Activated CD8-positive, alpha-beta memory T cell treated with anti-CD3 and anti-CD28 coated beads for 36 hours (primary cell): ENCODE data around the gene ERO1A. TPM values are rescaled to one million over a fixed set of nuclear protein-coding genes. Genes with fewer than 3 reads are reported as not detected.
"Not testable (repeated sequence)": the region's sequence is repeated elsewhere in the genome, so short reads cannot be mapped to it uniquely, and the experiment has no call there.

Source experiments
- CTCF ChIA-PET: fragments of 350-600 bp; sonication (Branson Sonifier 250); formaldehyde crosslinking; loops from one replicate; lab custom pipeline; 2021; ENCODE audit warnings: antibody characterized with exemption; lab: Charles Lee
- POLR2A ChIA-PET: fragments of 350-600 bp; sonication (Branson Sonifier 250); formaldehyde crosslinking; loops from one replicate; lab custom pipeline; 2021; ENCODE audit warnings: antibody characterized with exemption; lab: Charles Lee
- total RNA-seq, 2 experiments: library from RNA; stranded (reverse); gene quantifications; one replicate each; pipeline ENCODE4 v1.2.3, GENCODE V29; 2021

ERO1A gene, protein sequence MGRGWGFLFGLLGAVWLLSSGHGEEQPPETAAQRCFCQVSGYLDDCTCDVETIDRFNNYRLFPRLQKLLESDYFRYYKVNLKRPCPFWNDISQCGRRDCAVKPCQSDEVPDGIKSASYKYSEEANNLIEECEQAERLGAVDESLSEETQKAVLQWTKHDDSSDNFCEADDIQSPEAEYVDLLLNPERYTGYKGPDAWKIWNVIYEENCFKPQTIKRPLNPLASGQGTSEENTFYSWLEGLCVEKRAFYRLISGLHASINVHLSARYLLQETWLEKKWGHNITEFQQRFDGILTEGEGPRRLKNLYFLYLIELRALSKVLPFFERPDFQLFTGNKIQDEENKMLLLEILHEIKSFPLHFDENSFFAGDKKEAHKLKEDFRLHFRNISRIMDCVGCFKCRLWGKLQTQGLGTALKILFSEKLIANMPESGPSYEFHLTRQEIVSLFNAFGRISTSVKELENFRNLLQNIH
- 100 to 1,000 TPM; 130 TPM for total RNA-seq

DNA sequence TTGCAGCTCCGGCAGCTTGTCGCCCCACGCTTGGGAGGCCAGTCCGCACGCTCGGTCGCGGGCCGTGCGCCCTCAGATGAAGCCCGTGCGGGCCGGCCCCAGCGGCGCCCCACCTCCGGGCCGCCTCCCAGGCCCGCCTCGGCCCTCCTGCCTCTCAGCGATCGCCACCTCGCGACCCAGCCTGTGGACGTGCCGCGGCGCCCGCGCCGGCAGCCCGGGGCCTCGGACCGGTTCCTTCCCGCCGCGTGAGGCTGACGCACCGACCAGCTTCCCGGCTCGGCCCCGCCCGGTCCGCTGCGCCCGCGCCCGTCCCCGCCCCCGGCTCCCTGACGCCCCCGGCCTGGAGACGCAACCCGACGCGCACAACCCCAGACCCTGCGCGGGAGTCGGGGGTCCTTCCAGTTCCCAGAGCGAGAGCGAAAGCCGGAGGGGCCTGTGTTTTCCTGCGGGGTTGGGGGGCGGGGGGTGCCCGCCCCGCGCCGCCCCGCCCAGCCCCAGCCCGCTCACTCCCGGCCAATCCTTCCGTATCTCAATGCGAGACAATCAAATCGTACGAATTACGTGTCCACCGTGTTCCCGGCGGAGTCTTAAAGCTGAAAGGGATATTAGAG is at the start of gene ERO1A:
Gene ERO1A, minus strand, starts transcription at position 78 of the 611 bp plus-strand sequence. Its CDS starts 77 bp downstream, at position 1.
- ChIA-PET CTCF (no interaction called here), POLR2A (interaction anchor here (0.6 to 1.6 kb wide), 8 partner anchors 9 to 1790 kb away, joined by 3 to 9 read pairs (median 4); partner anchors contain the start of genes GPR137C, PSMC6, STYX and TXNDC16)

DNA sequence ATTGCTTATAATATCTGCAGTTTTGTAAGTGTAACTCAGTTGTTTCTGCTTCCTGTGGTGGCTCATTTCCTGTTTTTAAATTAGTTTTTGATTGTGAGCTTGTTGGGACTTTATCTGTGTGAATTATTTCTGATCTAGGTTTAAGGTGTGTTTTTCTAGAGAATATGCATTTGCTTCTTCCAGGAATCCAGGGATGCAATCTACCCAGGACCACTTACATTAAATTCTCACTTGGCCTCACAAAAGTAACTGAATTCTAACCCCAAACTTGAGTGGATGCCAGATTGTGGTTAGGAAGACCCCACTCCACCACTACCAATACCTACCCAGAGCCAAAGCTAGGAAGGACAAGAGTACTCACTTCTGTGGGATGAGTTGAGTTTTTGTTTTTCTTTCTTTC is 46.5 kb upstream of the ERO1A start:
- ChIA-PET POLR2A (interaction anchor here (0.7 to 0.9 kb wide), 2 partner anchors 13 to 37 kb away, joined by 3 to 4 read pairs; no protein-coding TSS in a partner anchor), CTCF (interaction anchor here (0.7 kb wide), 1 partner anchor 62 kb away, joined by 3 read pairs; no protein-coding TSS in a partner anchor)

DNA sequence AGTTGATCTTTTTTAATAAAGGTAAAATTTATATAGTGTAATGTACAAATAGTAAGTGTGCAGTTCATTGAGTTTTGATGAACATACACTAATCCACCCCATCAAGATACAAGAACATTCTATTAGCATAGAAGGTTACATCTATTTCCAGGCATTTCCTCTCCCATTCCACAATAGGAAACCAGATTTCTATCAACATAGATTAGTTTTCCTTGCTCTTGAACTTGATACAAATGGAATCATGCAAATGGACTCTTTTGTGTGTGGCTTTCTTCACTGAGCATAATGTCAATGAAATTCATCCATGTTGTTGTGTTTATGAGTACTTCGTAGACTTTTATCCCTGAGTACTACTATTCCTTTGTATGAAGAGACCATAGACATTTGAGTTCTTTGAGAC is 45.4 kb upstream of the ERO1A start:
- POLR2A ChIA-PET: no interaction called here
- CTCF ChIA-PET: no interaction called here

DNA sequence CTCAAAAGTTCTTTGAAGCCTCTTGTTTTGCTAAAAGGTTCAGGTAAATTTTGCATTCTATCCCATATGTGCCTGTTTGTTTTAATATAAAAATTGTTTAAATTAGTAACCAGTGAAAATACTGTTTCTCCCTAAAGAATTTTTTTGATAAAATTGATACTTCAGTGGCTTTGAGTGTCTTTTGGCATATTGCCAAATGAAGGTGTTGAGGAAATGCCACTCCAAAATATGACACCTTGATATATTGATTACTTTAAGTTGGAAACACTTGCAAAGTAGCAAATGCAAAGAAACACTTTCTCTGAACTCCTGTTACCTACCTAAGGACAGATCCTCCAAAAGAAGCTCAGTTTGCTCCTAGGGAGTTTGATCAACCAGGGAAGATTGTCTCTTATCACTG is 43.1 kb upstream of the ERO1A start:
- CTCF ChIA-PET: no interaction called here
- POLR2A ChIA-PET: no interaction called here

DNA sequence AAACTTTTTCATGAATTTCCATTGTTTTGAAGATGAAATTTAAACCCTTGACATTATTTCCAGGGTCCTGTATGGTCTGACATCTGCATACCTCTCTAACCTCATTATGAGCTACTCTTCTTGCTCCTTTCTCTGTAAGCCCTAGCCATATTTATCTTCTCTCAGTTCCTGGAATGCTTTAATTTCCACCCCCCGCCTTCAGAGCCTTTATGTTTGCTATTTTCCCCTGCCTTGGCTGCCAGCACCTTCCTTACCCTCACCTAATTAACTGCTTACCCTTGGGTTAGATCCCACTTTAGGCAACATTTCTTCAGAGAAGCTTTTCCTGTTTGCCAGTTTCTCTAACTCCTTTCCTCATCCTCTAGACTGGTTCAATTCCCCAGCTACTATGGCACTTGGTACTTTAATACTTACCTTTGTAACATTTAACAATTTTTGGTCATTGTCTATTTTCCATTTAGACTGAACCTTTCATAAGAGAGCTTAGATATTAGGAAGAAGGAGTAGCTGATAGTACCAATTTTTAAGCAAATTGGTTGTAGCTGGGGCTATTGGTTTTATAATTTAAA is 40.6 kb upstream of the ERO1A start:
- POLR2A ChIA-PET: interaction anchor here (1.0 kb wide), 1 partner anchor 19 kb away, joined by 3 read pairs; no protein-coding TSS in a partner anchor
- CTCF ChIA-PET: interaction anchor here (0.7 kb wide), 1 partner anchor 48 kb away, joined by 3 read pairs; no protein-coding TSS in a partner anchor

DNA sequence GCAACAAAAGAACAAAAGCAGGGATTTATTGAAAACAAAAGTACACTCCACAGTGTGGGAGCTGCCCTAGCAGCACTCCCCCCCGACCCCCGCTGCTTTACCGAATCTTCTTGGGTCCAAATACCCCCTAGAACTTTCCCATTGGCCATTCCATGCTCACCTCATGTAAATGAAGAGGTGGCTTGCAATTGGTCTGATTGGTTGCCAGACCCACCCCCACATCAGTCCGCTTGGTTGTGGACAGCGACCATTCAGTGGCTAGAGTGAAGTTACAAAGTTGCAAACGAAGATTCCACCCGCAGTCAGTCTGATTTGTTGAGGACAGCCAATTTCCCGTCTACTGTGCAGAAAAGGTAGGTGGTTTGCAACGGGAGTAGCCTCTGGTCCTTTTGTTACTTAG is 38.5 kb upstream of the ERO1A start:
- ChIA-PET POLR2A (no interaction called here), CTCF (no interaction called here)

DNA sequence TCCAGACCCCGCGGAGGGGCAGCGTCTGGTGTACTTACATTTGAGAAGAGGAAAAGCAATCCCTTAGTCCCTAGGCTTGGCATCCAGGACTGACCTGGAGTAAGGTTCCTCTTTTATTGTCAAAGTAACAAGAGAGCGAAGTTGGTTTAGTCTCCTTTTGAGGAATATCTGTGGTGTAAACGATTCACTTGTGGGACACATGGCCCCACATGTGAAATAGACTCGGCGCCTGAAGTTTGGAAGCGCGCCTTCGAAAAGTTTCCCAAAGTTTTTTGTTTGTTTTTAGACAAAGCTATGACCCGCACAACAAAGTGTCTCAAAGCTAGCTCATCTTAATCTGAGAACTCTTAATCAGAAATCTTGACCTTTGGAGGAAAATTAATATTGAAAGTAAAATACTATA is 35.4 kb upstream of the ERO1A start:
- POLR2A ChIA-PET: interaction anchor here (0.6 kb wide), 1 partner anchor 60 kb away, joined by 3 read pairs; no protein-coding TSS in a partner anchor
- CTCF ChIA-PET: interaction anchor here (0.6 to 0.7 kb wide), 2 partner anchors 12 to 92 kb away, joined by 3 read pairs; no protein-coding TSS in a partner anchor

DNA sequence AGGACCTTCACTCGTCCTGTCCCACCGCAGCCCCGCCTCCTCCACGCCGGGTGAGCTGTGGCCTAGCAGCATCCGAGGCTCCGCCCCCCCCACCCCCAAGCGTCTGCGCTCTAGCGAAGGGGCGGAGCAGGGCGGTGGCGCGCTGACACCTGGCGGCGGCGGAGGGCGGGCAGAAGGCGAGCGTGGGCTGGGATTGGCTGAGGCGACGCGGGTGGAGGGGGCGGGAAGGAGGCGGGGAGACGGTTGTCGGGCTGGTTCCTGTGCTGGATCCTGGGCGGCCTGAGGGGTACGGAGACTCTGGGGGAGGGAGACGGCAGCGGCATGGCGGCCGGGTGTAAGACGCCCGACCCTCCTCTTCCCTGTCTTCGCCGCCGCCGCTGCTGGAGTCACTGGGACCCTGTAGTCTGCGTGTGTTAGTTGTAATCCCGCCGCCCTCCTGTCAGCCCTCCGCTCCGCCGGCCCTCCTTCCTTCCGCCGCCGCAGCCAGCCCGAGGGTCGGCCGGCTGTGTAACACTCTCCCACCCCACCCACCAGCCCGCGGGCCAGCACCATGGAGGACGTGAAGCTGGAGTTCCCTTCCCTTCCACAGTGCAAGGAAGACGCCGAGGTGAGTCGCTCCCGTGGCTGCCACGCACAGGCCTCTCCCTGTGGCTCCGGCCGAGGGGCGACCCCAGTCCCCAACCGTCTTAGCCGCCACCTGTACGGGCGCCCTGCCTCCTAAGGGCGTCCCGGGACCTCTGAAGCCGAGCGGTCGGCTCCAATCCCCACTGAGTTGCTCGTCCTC is 34.8 kb upstream of the ERO1A start, which contains the start of gene STYX:
Gene STYX, plus strand, starts transcription at position 242 of the 784 bp plus-strand sequence. Its CDS starts 309 bp downstream, at position 551.
- CTCF ChIA-PET: interaction anchor here (0.5 kb wide), 1 partner anchor 576 kb away, joined by 3 read pairs; no protein-coding TSS in a partner anchor
- POLR2A ChIA-PET: interaction anchor here (0.6 to 1.7 kb wide), 4 partner anchors 9 to 61 kb away, joined by 3 to 9 read pairs (median 4); partner anchors contain the start of genes ERO1A and PSMC6

DNA sequence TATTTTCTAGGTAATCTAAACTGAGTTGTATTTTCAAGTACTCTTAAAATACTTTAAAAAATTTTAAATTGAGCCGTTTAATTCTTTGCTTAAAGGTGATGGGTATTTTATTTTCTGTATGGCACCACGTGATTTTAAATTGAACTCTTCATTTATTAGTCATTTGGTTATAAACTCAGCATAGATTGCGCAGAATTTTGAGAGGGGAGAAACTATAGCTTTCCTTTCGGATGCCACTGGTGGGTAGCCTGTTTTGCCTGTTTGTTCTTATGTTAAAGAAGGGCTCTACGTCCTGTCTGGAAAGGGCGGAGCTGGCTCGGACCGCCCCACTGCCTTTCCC is 34.2 kb upstream of the ERO1A start:
- CTCF ChIA-PET: interaction anchor here (0.5 kb wide), 1 partner anchor 576 kb away, joined by 3 read pairs; no protein-coding TSS in a partner anchor

DNA sequence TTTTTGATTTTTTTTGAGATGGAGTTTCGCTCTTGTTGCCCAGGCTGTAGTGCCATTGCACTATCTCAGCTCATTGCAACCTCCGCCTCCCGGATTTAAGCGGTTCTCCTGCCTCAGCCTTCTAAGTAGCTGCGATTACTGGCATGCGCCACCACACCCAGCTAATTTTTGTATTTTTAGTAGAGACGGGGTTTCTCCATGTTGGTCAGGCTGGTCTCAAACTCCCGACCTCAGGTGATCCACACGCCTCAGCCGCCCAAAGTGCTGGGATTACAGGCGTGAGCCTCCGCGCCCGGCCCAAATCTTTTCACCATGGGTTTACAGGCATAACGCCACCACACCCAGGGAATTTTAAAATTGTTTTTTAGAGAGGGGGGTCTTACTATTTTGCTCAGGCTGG is 33.7 kb upstream of the ERO1A start:
- CTCF ChIA-PET: not testable (repeated sequence)
- POLR2A ChIA-PET: interaction anchor here (0.5 to 1.7 kb wide), 4 partner anchors 9 to 67 kb away, joined by 3 to 9 read pairs (median 3); partner anchors contain the start of gene ERO1A

More for the DNA sequence above, 34.2 kb upstream of the ERO1A start:
- POLR2A ChIA-PET: interaction anchor here (0.6 to 1.7 kb wide), 3 partner anchors 9 to 34 kb away, joined by 3 to 9 read pairs (median 4); partner anchors contain the start of genes ERO1A and PSMC6

DNA sequence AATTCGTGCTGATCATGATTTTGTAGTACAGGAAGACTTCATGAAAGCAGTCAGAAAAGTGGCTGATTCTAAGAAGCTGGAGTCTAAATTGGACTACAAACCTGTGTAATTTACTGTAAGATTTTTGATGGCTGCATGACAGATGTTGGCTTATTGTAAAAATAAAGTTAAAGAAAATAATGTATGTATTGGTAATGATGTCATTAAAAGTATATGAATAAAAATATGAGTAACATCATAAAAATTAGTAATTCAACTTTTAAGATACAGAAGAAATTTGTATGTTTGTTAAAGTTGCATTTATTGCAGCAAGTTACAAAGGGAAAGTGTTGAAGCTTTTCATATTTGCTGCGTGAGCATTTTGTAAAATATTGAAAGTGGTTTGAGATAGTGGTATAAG is 32.2 kb upstream of the ERO1A start:
- POLR2A ChIA-PET: not testable (repeated sequence)
- CTCF ChIA-PET: interaction anchor here (0.7 to 1.7 kb wide), 3 partner anchors 12 to 357 kb away, joined by 3 to 5 read pairs (median 4); no protein-coding TSS in a partner anchor

DNA sequence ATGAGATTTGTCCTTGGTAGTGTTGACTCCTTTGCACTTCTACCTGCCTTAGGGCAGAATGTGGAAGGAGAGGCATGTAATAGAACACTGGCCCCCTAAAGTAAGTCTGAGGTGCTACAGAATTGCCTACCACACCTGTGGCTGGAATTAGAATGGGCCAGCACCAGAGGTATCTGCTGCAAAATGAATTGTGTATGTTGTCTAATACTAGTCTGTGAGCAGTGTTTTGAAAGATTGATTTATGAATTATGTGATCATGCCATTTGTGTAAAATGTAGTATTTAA is 28.9 kb upstream of the ERO1A start:
- POLR2A ChIA-PET: no interaction called here
- CTCF ChIA-PET: no interaction called here

DNA sequence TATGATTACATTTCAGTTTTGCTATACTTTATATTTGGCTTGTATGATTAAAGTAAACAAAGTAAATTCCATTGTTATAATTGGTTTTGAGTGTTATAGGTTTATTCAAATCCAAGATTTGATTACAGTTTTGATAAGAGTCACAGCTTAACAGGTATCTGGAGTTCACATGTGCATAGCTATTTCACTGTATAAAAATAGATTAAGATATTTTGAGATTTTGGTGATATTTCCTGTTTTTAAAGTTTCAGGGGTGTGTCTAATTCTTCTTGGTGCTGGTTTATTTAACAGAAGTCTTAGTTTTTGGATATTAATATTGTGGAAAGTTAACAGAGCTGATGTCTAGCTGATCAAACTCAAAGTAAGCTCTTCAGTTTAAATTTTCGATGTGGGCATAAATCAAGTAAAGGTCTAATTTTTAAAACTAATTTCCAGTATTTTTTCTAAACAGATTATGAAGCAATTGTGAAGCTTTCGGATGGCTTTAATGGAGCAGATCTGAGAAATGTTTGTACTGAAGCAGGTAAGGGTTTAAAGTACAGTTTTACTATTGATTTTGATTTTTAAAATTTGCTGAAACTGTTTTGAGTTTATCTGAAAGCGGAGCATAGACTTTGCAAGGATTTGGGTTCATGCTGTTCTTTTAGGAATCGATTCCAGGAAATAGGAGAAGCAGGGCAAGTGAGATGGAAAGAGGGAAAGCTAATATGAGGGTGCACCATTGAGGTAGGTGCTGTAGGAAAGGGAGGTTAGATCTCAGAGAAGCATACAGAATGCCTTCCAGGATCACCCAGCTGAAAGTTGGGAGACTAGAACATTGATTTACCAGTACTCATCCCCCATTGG is 28.4 kb upstream of the ERO1A start:
- POLR2A ChIA-PET: interaction anchor here (0.5 kb wide), 1 partner anchor 67 kb away, joined by 6 read pairs; no protein-coding TSS in a partner anchor

DNA sequence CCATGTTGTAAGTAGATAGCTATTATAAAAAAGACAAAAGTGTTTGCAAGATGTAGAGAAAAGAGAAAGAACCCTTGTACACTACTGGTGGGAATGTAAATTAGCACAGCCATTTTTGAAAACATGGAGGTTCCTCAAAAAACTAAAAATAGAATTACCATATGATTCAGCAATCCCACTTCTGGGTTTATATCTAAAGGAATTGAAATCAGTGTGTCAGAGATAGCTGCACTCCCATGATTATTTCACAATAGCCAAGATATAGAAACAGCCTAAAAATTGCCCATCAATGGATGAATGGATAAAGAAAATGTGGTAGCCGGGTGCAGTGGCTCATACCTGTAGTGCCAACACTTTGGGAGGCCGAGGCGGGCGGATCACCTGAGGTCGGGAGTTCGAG is 20.8 kb upstream of the ERO1A start:
- ChIA-PET CTCF (no interaction called here), POLR2A (no interaction called here)

More for the DNA sequence above, 28.4 kb upstream of the ERO1A start:
- CTCF ChIA-PET: no interaction called here

DNA sequence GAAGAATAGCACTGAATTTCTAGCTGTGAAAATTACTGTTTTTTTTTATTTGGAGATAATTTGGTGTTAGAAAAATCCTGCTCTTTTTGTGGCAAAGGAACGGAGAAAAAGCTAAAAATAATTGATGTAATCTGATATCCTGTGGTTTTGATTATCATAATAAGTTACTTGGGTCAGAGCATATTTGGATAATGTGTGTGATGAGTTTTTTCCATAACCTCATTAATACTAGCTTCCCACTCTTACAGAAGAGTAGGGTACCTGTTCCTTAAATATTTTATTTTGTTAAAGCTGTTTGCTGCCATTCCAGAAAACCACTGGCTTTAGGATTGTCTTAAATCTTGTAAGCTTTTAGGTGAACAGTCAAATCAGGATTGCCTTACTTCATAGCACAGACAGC is 16.3 kb upstream of the ERO1A start:
- POLR2A ChIA-PET: interaction anchor here (0.9 kb wide), 1 partner anchor 16 kb away, joined by 3 read pairs; the partner anchor contains the start of gene ERO1A
- CTCF ChIA-PET: interaction anchor here (1.4 kb wide), 1 partner anchor 15 kb away, joined by 5 read pairs; no protein-coding TSS in a partner anchor

DNA sequence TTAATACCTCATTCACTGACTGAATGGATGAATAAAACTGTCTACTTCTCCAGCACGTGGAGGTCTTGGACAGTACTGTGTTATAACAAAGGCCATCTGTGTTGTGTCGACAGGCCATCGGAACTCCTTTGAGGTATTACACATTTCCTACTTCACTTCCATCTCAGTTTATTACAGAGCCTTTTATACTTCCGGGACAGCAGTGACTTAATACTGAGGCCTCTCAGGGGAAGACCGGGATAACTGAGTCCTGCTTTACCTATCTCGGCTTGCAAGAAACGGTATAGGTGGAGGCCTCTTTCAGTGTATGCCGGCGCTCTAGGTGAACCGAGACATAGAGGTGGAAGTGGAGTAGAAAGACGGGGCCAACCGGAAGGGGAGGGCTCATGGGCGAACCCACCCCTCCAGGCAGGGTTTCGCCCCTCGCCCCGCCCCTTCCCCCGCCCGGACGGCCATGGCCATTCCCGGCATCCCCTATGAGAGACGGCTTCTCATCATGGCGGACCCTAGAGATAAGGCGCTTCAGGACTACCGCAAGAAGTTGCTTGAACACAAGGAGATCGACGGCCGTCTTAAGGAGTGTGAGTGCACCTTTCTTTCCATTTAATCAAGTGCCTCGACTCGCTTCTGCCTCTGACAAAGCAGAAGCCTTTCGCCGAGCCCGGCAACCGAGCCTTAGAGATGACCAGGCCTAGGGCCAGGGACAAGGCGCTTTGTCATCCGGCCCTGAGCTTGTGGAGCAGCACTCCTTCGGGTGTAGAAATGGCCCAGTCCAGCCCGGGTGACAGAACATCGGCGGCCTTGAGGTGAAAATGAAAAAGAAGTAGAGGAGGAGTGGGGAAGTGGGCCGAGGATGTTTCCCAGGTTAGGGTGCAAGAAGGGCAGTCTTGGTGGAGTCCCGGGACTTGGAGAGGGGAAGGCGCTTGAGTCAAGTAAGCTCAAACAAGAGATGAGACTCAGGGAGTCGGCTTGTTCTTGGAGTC is 11.7 kb upstream of the ERO1A start, which contains the start of gene PSMC6:
Gene PSMC6, plus strand, starts transcription at position 477 of the 983 bp plus-strand sequence. Its CDS starts 20 bp downstream, at position 497.
- CTCF ChIA-PET: no interaction called here

More for the DNA sequence above, 11.7 kb upstream of the ERO1A start, which contains the start of gene PSMC6:
- POLR2A ChIA-PET: interaction anchor here (1.0 to 1.3 kb wide), 2 partner anchors 11 to 23 kb away, joined by 4 to 7 read pairs; partner anchors contain the start of genes ERO1A and STYX
